Thyroid gland (tissue), 4 donors: Measurements from ENCODE around the gene SETBP1.

Experiments used
- CTCF ChIP-seq, 6 experiments: fragments of 200-600 bp in 3 of 6; fragments of 450-650 bp in 3 of 6; sonication (generic) in 3 of 6; IDR thresholded peaks; one replicate each; pipeline ENCODE4 v1.5.1; 2016 to 2019; ENCODE audit warnings: antibody characterized with exemption in 6 of 6, mild to moderate bottlenecking in 2 of 6, inconsistent platforms in 1 of 6, moderate library complexity in 1 of 6
- POLR2A ChIP-seq, 2 donors: fragments of 450-650 bp; IDR thresholded peaks; one replicate each; pipeline ENCODE4 v1.6.1; 2017; ENCODE audit warnings: antibody characterized with exemption in 2 of 2, mild to moderate bottlenecking in 2 of 2, moderate library complexity in 1 of 2

DNA sequence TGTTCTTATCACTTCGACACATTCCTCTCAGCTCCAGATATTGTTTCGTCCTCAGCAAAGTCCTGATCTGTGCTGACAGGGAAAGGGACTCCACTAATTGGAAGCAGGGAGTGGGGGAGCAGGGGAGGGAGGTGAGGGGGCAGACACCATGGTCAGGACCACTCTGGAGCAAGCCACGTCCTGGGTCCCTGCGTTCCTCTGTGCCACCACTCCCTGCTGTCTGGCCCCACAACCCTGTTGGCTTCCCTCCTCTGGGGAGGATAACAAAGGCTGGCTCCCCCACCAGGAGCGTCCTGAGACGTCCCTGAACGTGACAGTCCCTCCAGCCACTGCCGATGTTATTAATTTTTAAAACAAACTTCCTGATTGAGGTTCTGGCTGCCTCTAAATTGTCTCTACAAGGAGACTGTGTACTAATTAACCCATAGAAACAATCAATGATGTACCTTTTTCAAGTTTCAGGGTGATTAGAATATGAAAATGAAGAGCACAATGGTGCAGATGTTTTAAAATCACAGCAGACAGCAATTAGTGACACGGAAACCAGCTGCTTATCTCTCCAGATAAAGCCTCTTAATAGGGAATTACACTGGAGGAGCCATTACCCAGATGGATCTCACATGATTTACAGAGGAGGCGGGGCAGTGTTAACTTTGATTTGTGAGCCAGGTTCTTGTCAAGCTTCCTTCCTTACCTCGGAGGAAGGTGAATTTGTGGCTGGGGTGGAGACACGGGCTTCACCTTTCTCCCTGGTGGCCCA is 257.5 kb downstream of the SETBP1 start:
- TF ChIP-seq CTCF (IDR thresholded peaks at IDR 0.05) (no peak), POLR2A (IDR thresholded peaks at IDR 0.05) (no peak)
